GM23338 (cell line): ENCODE results near the gene ADAMTS17. TPM values are rescaled to one million over a fixed set of nuclear protein-coding genes. Genes with fewer than 3 reads are reported as not detected.

Experiments
- ATAC-seq: fragments of 200-7000 bp; cut with Tn5 transposase; 3 replicates; pipeline ENCODE4 v1.9.1; 2020
- DNase-seq: peaks from one replicate; pipeline ENCODE4 v3.0.0-alpha.2; 2015; ENCODE audit warnings: low spot score
- H2AFZ ChIP-seq: fragments of 200-600 bp; sonication (generic); 2 replicates; pipeline ENCODE4 v1.8.0; 2016; ENCODE audit warnings: antibody characterized with exemption, mild to moderate bottlenecking, moderate library complexity
- H3F3A ChIP-seq: fragments of 200-600 bp; sonication (generic); replicated peaks from 2 replicates; pipeline ENCODE4 v1.8.0; 2017; ENCODE audit warnings: antibody characterized with exemption, mixed run types, low read depth
- H3K27ac ChIP-seq: fragments of 200-600 bp; sonication (generic); 2 replicates; pipeline ENCODE4 v1.6.1; 2016; ENCODE audit warnings: low read depth
- H3K27me3 ChIP-seq: fragments of 200-600 bp; sonication (generic); 2 replicates; pipeline ENCODE4 v1.8.0; 2016; ENCODE audit warnings: mild to moderate bottlenecking, mixed run types, moderate library complexity; ENCODE audit not compliant: insufficient read depth
- H3K36me3 ChIP-seq: fragments of 200-600 bp; sonication (generic); 2 replicates; pipeline ENCODE4 v1.8.0; 2016; ENCODE audit warnings: mild to moderate bottlenecking; ENCODE audit not compliant: insufficient read depth
- H3K4me1 ChIP-seq: fragments of 200-600 bp; sonication (generic); 2 replicates; pipeline ENCODE4 v1.8.0; 2016; ENCODE audit warnings: mild to moderate bottlenecking, moderate library complexity; ENCODE audit not compliant: insufficient read depth
- H3K4me2 ChIP-seq: fragments of 200-600 bp; sonication (generic); 2 replicates; pipeline ENCODE4 v1.7.1; 2017; ENCODE audit warnings: mixed run types
- H3K4me3 ChIP-seq: fragments of 200-600 bp; sonication (generic); 2 replicates; pipeline ENCODE4 v1.6.1; 2016; ENCODE audit warnings: mixed run types
- H3K79me2 ChIP-seq: fragments of 200-600 bp; sonication (generic); replicated peaks from 2 replicates; pipeline ENCODE4 v1.8.0; 2017; ENCODE audit warnings: mild to moderate bottlenecking; ENCODE audit not compliant: insufficient read depth
- H3K9me2 ChIP-seq: fragments of 200-600 bp; sonication (generic); 2 replicates; pipeline ENCODE4 v1.8.0; 2017; ENCODE audit not compliant: insufficient read depth
- H4K20me1 ChIP-seq: fragments of 200-600 bp; sonication (generic); replicated peaks from 2 replicates; pipeline ENCODE4 v1.8.0; 2017; ENCODE audit warnings: mild to moderate bottlenecking; ENCODE audit not compliant: insufficient read depth
- H3K27ac Mint-ChIP-seq: 2 replicates; pipeline ENCODE4 v1.8.0; 2020; ENCODE audit warnings: inconsistent platforms, mild to moderate bottlenecking, moderate library complexity, mixed read lengths
- H3K27me3 Mint-ChIP-seq: 3 replicates; pipeline ENCODE4 v1.8.0; 2022; ENCODE audit warnings: low read depth, mild to moderate bottlenecking, moderate library complexity, mixed read lengths, inconsistent platforms; ENCODE audit not compliant: insufficient read depth, poor library complexity
- H3K36me3 Mint-ChIP-seq: 3 replicates; pipeline ENCODE4 v1.8.0; 2021; ENCODE audit warnings: low read depth, mild to moderate bottlenecking, inconsistent platforms, moderate library complexity, mixed read lengths
- H3K4me1 Mint-ChIP-seq: 3 replicates; pipeline ENCODE4 v1.8.0; 2020; ENCODE audit warnings: mild to moderate bottlenecking, inconsistent platforms, mixed read lengths
- H3K4me3 Mint-ChIP-seq: 3 replicates; pipeline ENCODE4 v1.8.0; 2021; ENCODE audit warnings: moderate library complexity, mild to moderate bottlenecking, inconsistent platforms, mixed read lengths
- H3K9me3 Mint-ChIP-seq: 3 replicates; pipeline ENCODE4 v1.8.0; 2020; ENCODE audit warnings: moderate library complexity, mild to moderate bottlenecking, inconsistent platforms, mixed read lengths
- JUNB ChIP-seq: IDR thresholded peaks from one replicate; pipeline ENCODE4 v1.6.1; 2016; ENCODE audit warnings: antibody characterized with exemption; ENCODE audit not compliant: unreplicated experiment
- REST ChIP-seq: IDR thresholded peaks from one replicate; pipeline ENCODE4 v1.6.1; 2018; ENCODE audit warnings: antibody characterized with exemption; ENCODE audit not compliant: unreplicated experiment
- ZNF331 ChIP-seq: fragments of 250-450 bp; sonication (Bioruptor Pico); IDR thresholded peaks from 2 replicates; pipeline ENCODE4 v1.5.0; 2020; ENCODE audit warnings: low read depth, mild to moderate bottlenecking, moderate library complexity
- ZNF462 ChIP-seq: fragments of 250-450 bp; sonication (Bioruptor Pico); IDR thresholded peaks from 2 replicates; pipeline ENCODE4 v1.5.0; 2020; ENCODE audit warnings: mild to moderate bottlenecking, moderate library complexity
- polyA plus RNA-seq: library from polyadenylated mRNA; unstranded; fragments of >200 nt; fragmentation: Nextera tagmentation; extraction: Ambion mirVana; gene quantifications from 2 replicates; pipeline ENCODE4 v1.2.1, GENCODE V29; 2016
- total RNA-seq: library from RNA; depleted of rRNA; stranded (reverse); fragments of >200 nt; shearing (Covaris generic); gene quantifications from 2 replicates; pipeline ENCODE4 v1.2.3, GENCODE V29; 2014

The ADAMTS17 gene
- total and polyA plus RNA-seq, 2 experiments from 2014 or later = 0.60 to 3.8 TPM

- TF ChIP-seq REST = no peak
Measured at GRCh38 chr15:100083572-100083971, 258.2 kb downstream of the ADAMTS17 start (continued).

GRCh38 chr15:100082761-100083402 lies 258.9 kb downstream of the ADAMTS17 start:
- Mint-ChIP-seq H3K4me3 (no peak overlapping the region), H3K27me3 (peaks cover 3% of the 10 kb centered on the region), H3K9me3 (peaks cover 12% of the 10 kb centered on the region), H3K4me1 (no peaks in the 10 kb centered on the region), H3K36me3 (peaks cover 6% of the 10 kb centered on the region; the same call in 2 of the 3 replicates), H3K27ac (no peak overlapping the region)
- Histone ChIP-seq H2AFZ (no peak overlapping the region), H3K4me3 (no peak overlapping the region), H3K27me3 (no peaks in the 10 kb centered on the region), H3F3A (no peaks in the 10 kb centered on the region), H3K4me1 (no peaks in the 10 kb centered on the region), H3K4me2 (no peak overlapping the region), H3K79me2 (no peaks in the 10 kb centered on the region), H3K9me2 (no peaks in the 10 kb centered on the region), H4K20me1 (no peaks in the 10 kb centered on the region), H3K27ac (no peak overlapping the region), H3K36me3 (no peaks in the 10 kb centered on the region)
- DNase-seq = no peak
- TF ChIP-seq ZNF331 (CRISPR knock-in tag) = no peak
- no peak for TF ChIP-seq JUNB
- no peak for TF ChIP-seq ZNF462 (CRISPR knock-in tag)
- ATAC-seq = no peak
